Ectodermal cell (in vitro differentiated cells): ENCODE data around the gene DGKG.

Experiments used
- H3K27ac ChIP-seq: 2 replicates; pipeline ENCODE4 v1.7.0; 2013; ENCODE audit warnings: mild to moderate bottlenecking, low read depth, low read length; ENCODE audit not compliant: insufficient read depth, poor library complexity, severe bottlenecking
- H3K27me3 ChIP-seq: 2 replicates; pipeline ENCODE4 v1.7.0; 2013; ENCODE audit warnings: mild to moderate bottlenecking, low read length; ENCODE audit not compliant: insufficient read depth, control insufficient read depth, poor library complexity, severe bottlenecking
- H3K36me3 ChIP-seq: one replicate; pipeline ENCODE4 v1.7.0; 2013; ENCODE audit warnings: low read length; ENCODE audit not compliant: control insufficient read depth, insufficient read depth
- H3K4me1 ChIP-seq: one replicate; pipeline ENCODE4 v1.7.0; 2013; ENCODE audit warnings: low read length; ENCODE audit not compliant: control insufficient read depth, insufficient read depth
- H3K4me3 ChIP-seq: 2 replicates; pipeline ENCODE4 v1.7.0; 2013; ENCODE audit warnings: low read depth, low read length, control low read depth; ENCODE audit not compliant: insufficient read depth
- H3K9me3 ChIP-seq: 2 replicates; pipeline ENCODE4 v1.7.0; 2013; ENCODE audit warnings: mild to moderate bottlenecking, low read length, moderate library complexity; ENCODE audit not compliant: control insufficient read depth
- WGBS, 2 experiments: methylation state at CpG; one replicate each; pipeline ENCODE4 v1.1.7; 2013; ENCODE audit warnings: missing lambda C conversion rate in 2 of 2; 5-methylcytosine and 5-hydroxymethylcytosine counted together

DGKG gene

DNA sequence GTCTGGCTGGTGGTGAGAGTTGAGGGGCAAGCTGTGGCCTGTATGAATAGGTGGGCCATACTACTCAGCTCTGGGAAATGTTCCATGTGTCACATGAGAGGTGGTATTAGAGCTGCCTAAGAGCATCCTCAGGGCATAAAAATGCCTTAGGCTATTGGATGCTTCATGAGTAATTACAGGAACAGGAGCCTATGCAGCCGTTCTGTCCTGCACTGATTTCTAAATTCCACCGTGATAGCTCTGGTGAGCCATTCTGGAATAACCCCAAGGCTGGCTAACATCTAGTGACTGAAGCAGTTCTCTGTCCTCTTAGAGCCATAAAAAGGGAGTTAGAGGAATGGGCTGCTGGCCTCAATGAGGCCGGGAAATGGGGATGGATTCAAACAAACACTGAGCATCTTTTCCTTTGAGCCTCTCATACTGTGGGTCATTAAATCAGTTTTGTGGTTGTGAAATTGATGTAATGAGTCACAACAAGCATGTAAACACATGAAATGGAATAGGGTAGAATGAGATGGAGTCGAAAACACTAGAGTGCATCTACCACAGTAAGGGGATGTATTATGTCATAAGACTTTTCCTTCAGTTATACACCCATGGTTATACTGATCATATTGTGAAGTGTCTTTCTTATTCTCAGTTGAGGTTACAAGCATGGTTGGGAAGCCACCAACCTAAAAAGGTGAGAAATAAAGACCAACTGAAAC lies 41.0 kb downstream of the DGKG start:
- H3K27me3 ChIP-seq, result no peaks in the 10 kb centered on the region
- H3K4me3 ChIP-seq, result no peak overlapping the region
- H3K36me3 ChIP-seq, result no peaks in the 10 kb centered on the region
- no peak overlapping the region for H3K27ac ChIP-seq
- no peaks in the 10 kb centered on the region for H3K4me1 ChIP-seq
- WGBS, 2 experiments, result 93% methylated on average over 3 to 4 of the region's 4 CpGs
- no peaks in the 10 kb centered on the region for H3K9me3 ChIP-seq

DNA sequence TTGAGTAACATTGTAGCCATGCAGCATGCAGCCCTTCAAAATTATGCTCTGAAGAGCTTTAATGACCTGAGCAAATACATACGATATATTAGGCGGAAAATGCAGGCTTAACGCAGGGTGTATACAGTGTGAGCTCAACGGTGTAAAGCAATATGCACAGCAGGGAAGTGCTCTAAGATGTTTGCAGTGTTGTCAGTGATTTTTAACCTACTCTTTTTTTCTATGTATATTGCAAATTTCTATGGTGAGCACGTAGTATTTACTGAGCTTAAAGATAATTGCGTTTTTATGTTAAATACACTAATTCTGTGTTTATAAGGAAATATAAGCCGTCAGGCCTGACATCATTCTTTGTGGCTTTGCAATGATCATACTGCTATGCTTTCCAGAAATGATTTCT lies 42.1 kb downstream of the DGKG start:
- Histone ChIP-seq H3K27me3 (no peaks in the 10 kb centered on the region), H3K4me3 (no peak overlapping the region), H3K4me1 (no peaks in the 10 kb centered on the region), H3K9me3 (no peaks in the 10 kb centered on the region), H3K27ac (no peak overlapping the region), H3K36me3 (no peaks in the 10 kb centered on the region)
- 90 to 95% methylated on average over 6 to 7 of the region's 7 CpGs for WGBS, 2 experiments

- Histone ChIP-seq H3K36me3 (no peaks in the 10 kb centered on the region), H3K27ac (no peak overlapping the region), H3K27me3 (no peaks in the 10 kb centered on the region), H3K4me3 (no peak overlapping the region), H3K4me1 (no peaks in the 10 kb centered on the region), H3K9me3 (no peaks in the 10 kb centered on the region)
- 92 to 94% methylated on average over 4 of the region's 4 CpGs for WGBS, 2 experiments
These were observed 43.9 kb downstream of the DGKG start for GRCh38 chr3:186318135-186318534.

DNA sequence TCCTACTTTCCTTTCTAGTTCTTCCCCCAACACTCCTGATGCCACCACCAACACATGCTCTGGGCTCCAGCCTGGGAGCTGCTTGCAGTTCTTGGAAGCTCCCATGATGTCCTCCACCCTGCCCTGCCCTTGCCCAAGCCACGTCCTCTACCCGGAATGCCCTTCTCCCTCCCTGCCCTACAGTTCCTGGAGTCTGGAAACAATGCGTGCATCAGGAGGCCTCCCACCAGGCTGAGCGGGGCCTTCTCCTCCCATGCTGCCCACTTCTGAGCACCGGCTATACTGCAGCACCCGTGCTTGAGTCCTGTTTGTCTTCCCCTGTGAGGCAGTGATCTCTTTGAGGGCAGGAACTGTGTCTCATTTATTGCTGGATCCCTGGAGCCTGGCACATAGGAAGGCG lies 44.6 kb downstream of the DGKG start:
- Histone ChIP-seq H3K9me3 (no peaks in the 10 kb centered on the region), H3K4me3 (no peak overlapping the region), H3K36me3 (no peaks in the 10 kb centered on the region), H3K4me1 (no peaks in the 10 kb centered on the region), H3K27me3 (no peaks in the 10 kb centered on the region), H3K27ac (no peak overlapping the region)
- WGBS, 2 experiments, result 90 to 92% methylated on average over 7 of the region's 7 CpGs

- no peak overlapping the region for H3K27ac ChIP-seq
- 92 to 93% methylated on average over 9 of the region's 9 CpGs for WGBS, 2 experiments
These were observed 45.3 kb downstream of the DGKG start for GRCh38 chr3:186316666-186317260.

GRCh38 chr3:186315581-186316354 lies 46.3 kb downstream of the DGKG start:
- no peaks in the 10 kb centered on the region for H3K4me1 ChIP-seq
- no peak overlapping the region for H3K4me3 ChIP-seq
- no peaks in the 10 kb centered on the region for H3K9me3 ChIP-seq
- no peaks in the 10 kb centered on the region for H3K36me3 ChIP-seq
- H3K27ac ChIP-seq, result no peak overlapping the region
- H3K27me3 ChIP-seq, result no peaks in the 10 kb centered on the region
- 96 to 97% methylated on average over 5 of the region's 5 CpGs for WGBS, 2 experiments

More at GRCh38 chr3:186316666-186317260, 45.3 kb downstream of the DGKG start:
- no peaks in the 10 kb centered on the region for H3K27me3 ChIP-seq
- H3K4me1 ChIP-seq, result no peaks in the 10 kb centered on the region
- H3K36me3 ChIP-seq, result no peaks in the 10 kb centered on the region
- H3K4me3 ChIP-seq, result no peak overlapping the region
- no peaks in the 10 kb centered on the region for H3K9me3 ChIP-seq

GRCh38 chr3:186314896-186315295 lies 47.1 kb downstream of the DGKG start:
- 89 to 100% methylated on average over 1 to 2 of the region's 3 CpGs for WGBS, 2 experiments
- no peak overlapping the region for H3K27ac ChIP-seq
- H3K27me3 ChIP-seq, result no peaks in the 10 kb centered on the region
- no peaks in the 10 kb centered on the region for H3K4me1 ChIP-seq
- H3K9me3 ChIP-seq, result no peaks in the 10 kb centered on the region
- H3K36me3 ChIP-seq, result no peaks in the 10 kb centered on the region
- H3K4me3 ChIP-seq, result no peak overlapping the region

DNA sequence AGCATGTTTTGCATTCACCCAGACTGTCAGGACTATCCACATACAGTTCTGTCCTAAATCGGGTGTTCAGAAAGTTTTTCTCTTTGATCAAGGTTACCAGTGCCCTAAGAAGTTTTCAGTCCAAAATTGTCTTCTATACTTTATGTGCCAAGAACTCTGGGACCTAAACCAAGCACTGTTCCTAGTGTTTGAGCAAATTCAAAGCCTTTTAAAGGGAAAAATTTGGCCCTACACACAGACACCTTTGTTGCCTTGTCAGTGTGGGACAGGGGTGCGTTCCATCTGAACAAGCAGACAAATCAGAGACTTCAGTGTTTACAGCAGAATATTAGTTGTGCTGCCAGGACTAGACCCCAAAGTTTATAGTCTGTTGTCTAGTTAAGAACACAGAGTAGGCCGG lies 50.6 kb downstream of the DGKG start:
- Histone ChIP-seq H3K36me3 (no peaks in the 10 kb centered on the region), H3K4me3 (no peak overlapping the region), H3K9me3 (no peaks in the 10 kb centered on the region), H3K27me3 (no peaks in the 10 kb centered on the region), H3K27ac (no peak overlapping the region), H3K4me1 (no peaks in the 10 kb centered on the region)
- 77% methylated on average over 3 of the region's 3 CpGs for WGBS, 2 experiments

- Histone ChIP-seq H3K4me3 (no peak overlapping the region), H3K36me3 (no peaks in the 10 kb centered on the region), H3K9me3 (no peaks in the 10 kb centered on the region), H3K27me3 (no peaks in the 10 kb centered on the region), H3K4me1 (peaks cover 18% of the 10 kb centered on the region), H3K27ac (no peak overlapping the region)
- WGBS, 2 experiments, result 92 to 100% methylated on average over 1 of the region's 1 CpG
These were observed 53.5 kb downstream of the DGKG start for GRCh38 chr3:186308549-186308948.

GRCh38 chr3:186307594-186308221 lies 54.3 kb downstream of the DGKG start:
- no peaks in the 10 kb centered on the region for H3K9me3 ChIP-seq
- H3K27me3 ChIP-seq, result no peaks in the 10 kb centered on the region
- no peak overlapping the region for H3K4me3 ChIP-seq
- H3K27ac ChIP-seq, result no peak overlapping the region
- peaks cover 26% of the 10 kb centered on the region for H3K4me1 ChIP-seq
- WGBS, 2 experiments, result 88 to 93% methylated on average over 2 to 3 of the region's 3 CpGs
- no peaks in the 10 kb centered on the region for H3K36me3 ChIP-seq
